Measurements from ENCODE around the gene PERP. TPM values are rescaled to one million over a fixed set of nuclear protein-coding genes. Genes with fewer than 3 reads are reported as not detected.

PERP gene
- total and polyA plus RNA-seq, 4 donors = 14.7 to 57.8 (median 30.3) TPM

DNA sequence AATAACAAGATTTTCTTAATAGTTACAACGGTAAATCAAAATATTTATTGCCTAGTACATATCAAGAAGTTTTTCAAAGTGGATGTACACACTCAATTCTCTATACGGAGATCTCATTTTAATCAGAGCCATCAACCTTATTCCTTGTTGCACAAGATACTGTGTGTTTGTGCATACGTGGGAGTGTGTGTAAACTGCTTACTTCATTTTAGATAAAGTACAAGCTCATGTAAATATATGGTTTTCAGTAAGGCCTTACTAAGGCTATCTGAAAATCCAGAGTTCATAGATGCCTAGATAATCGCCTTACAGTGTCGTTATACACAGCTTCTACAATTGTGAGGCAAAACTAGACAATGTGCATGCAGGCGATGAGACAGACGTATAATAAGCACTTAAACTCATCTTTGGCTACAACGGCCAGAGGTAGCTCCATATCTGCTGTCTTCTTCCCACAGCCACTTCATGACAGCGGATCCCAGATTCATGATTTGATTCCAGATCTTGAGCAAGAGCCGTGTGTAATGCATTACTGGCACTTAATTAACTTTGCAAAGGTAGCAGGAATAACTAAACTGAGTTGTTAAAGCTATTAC, 2.5 kb downstream of the PERP start:
- 53% methylated on average over 10 of the region's 10 CpGs for WGBS
- Histone ChIP-seq H3K36me3 (ENCODE audit: control insufficient read depth in 4 of 4, insufficient read depth in 3 of 4, low read depth in 1 of 4, low read length in 3 of 4) (no peaks in the 10 kb centered on the region), H3K4me3 (ENCODE audit: low read depth in 1 of 3, low read length in 3 of 3) (peak overlapping the region; percentile 36 to 75 (median 37)), H3K27ac (ENCODE audit: low read depth in 1 of 2, low read length in 2 of 2) (peak overlapping the region; percentile 95), H3K4me1 (ENCODE audit: control insufficient read depth in 4 of 4, insufficient read depth in 4 of 4, low read length in 3 of 4) (peaks cover 0 to 24% (median 10%) of the 10 kb centered on the region in 4 donors), H3K9ac (ENCODE audit: low read depth in 1 of 2, low read length in 2 of 2) (peak overlapping the region in 1 of 2 donors; percentile 98), H3K27me3 (ENCODE audit: control insufficient read depth in 4 of 4, insufficient read depth in 4 of 4, low read length in 3 of 4) (no peaks in the 10 kb centered on the region), H3K9me3 (ENCODE audit: control insufficient read depth in 4 of 4, low read length in 3 of 4) (no peaks in the 10 kb centered on the region)
- no peak for TF ChIP-seq HNF4G (IDR thresholded peaks at IDR 0.05)
- peak; percentile 54 for TF ChIP-seq FOXA2 (IDR thresholded peaks at IDR 0.05)
- no peak for TF ChIP-seq RAD21 (IDR thresholded peaks at IDR 0.05)
- TF ChIP-seq, protein P1, sequence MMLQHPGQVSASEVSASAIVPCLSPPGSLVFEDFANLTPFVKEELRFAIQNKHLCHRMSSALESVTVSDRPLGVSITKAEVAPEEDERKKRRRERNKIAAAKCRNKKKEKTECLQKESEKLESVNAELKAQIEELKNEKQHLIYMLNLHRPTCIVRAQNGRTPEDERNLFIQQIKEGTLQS (IDR thresholded peaks at IDR 0.05) = no peak
- peak; percentile 45 to 47 for TF ChIP-seq EGR1 (IDR thresholded peaks at IDR 0.05; ENCODE audit: low read depth in 2 of 2)
- TF ChIP-seq RXRA (IDR thresholded peaks at IDR 0.05) = peak in 1 of 2 donors; percentile 60
- TF ChIP-seq JUND (IDR thresholded peaks at IDR 0.05) = no peak
- TF ChIP-seq, protein P2, sequence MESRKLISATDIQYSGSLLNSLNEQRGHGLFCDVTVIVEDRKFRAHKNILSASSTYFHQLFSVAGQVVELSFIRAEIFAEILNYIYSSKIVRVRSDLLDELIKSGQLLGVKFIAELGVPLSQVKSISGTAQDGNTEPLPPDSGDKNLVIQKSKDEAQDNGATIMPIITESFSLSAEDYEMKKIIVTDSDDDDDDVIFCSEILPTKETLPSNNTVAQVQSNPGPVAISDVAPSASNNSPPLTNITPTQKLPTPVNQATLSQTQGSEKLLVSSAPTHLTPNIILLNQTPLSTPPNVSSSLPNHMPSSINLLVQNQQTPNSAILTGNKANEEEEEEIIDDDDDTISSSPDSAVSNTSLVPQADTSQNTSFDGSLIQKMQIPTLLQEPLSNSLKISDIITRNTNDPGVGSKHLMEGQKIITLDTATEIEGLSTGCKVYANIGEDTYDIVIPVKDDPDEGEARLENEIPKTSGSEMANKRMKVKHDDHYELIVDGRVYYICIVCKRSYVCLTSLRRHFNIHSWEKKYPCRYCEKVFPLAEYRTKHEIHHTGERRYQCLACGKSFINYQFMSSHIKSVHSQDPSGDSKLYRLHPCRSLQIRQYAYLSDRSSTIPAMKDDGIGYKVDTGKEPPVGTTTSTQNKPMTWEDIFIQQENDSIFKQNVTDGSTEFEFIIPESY (IDR thresholded peaks at IDR 0.05) = no peak
- TF ChIP-seq, protein P3, sequence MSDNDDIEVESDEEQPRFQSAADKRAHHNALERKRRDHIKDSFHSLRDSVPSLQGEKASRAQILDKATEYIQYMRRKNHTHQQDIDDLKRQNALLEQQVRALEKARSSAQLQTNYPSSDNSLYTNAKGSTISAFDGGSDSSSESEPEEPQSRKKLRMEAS (IDR thresholded peaks at IDR 0.05) = no peak
- TF ChIP-seq SP1 (IDR thresholded peaks at IDR 0.05) = peak; percentile 16
- TF ChIP-seq, protein P4, sequence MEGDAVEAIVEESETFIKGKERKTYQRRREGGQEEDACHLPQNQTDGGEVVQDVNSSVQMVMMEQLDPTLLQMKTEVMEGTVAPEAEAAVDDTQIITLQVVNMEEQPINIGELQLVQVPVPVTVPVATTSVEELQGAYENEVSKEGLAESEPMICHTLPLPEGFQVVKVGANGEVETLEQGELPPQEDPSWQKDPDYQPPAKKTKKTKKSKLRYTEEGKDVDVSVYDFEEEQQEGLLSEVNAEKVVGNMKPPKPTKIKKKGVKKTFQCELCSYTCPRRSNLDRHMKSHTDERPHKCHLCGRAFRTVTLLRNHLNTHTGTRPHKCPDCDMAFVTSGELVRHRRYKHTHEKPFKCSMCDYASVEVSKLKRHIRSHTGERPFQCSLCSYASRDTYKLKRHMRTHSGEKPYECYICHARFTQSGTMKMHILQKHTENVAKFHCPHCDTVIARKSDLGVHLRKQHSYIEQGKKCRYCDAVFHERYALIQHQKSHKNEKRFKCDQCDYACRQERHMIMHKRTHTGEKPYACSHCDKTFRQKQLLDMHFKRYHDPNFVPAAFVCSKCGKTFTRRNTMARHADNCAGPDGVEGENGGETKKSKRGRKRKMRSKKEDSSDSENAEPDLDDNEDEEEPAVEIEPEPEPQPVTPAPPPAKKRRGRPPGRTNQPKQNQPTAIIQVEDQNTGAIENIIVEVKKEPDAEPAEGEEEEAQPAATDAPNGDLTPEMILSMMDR (IDR thresholded peaks at IDR 0.05; ENCODE audit: low read depth, low read length, missing input control) = no peak
- no peak for TF ChIP-seq NR2F2 (IDR thresholded peaks at IDR 0.05)
- no peak for TF ChIP-seq FOXA1 (IDR thresholded peaks at IDR 0.05)
- TF ChIP-seq, protein P5, sequence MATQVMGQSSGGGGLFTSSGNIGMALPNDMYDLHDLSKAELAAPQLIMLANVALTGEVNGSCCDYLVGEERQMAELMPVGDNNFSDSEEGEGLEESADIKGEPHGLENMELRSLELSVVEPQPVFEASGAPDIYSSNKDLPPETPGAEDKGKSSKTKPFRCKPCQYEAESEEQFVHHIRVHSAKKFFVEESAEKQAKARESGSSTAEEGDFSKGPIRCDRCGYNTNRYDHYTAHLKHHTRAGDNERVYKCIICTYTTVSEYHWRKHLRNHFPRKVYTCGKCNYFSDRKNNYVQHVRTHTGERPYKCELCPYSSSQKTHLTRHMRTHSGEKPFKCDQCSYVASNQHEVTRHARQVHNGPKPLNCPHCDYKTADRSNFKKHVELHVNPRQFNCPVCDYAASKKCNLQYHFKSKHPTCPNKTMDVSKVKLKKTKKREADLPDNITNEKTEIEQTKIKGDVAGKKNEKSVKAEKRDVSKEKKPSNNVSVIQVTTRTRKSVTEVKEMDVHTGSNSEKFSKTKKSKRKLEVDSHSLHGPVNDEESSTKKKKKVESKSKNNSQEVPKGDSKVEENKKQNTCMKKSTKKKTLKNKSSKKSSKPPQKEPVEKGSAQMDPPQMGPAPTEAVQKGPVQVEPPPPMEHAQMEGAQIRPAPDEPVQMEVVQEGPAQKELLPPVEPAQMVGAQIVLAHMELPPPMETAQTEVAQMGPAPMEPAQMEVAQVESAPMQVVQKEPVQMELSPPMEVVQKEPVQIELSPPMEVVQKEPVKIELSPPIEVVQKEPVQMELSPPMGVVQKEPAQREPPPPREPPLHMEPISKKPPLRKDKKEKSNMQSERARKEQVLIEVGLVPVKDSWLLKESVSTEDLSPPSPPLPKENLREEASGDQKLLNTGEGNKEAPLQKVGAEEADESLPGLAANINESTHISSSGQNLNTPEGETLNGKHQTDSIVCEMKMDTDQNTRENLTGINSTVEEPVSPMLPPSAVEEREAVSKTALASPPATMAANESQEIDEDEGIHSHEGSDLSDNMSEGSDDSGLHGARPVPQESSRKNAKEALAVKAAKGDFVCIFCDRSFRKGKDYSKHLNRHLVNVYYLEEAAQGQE (IDR thresholded peaks at IDR 0.05) = no peak
- no peak for TF ChIP-seq GABPA (IDR thresholded peaks at IDR 0.05 in 1 of 2, conservative IDR thresholded peaks at IDR 0.05 in 1 of 2)
- TF ChIP-seq YY1 (IDR thresholded peaks at IDR 0.05) = peak; percentile 49
- peak in 1 of 2 donors; percentile 46 for TF ChIP-seq HNF4A (conservative IDR thresholded peaks at IDR 0.05)
- TF ChIP-seq TAF1 (conservative IDR thresholded peaks at IDR 0.05) = no peak
- DNase-seq (ENCODE audit: low spot score) = no peak
